Measurements from ENCODE around the gene C2CD4B. TPM values are rescaled to one million over a fixed set of nuclear protein-coding genes. Genes with fewer than 3 reads are reported as not detected.
A peak's percentile ranks its signal among the peaks of the same experiment; 100 is the strongest.

C2CD4B gene
- total RNA-seq, 1 donor, result not detected

GRCh38 chr15:62120776-62121175, 44.3 kb downstream of the C2CD4B start:
- TF ChIP-seq CTCF (IDR thresholded peaks at IDR 0.05; ENCODE audit: extremely low read depth, low read depth, low read length), result no peak

GRCh38 chr15:62119874-62120273, 45.2 kb downstream of the C2CD4B start:
- Histone ChIP-seq H3K27ac (ENCODE audit: low read depth, low read length) (peak overlapping the region; percentile 78), H3K4me2 (ENCODE audit: insufficient read depth, low read length) (peak overlapping the region; percentile 74), H4K20me1 (ENCODE audit: insufficient read depth, low read length) (no peaks in the 10 kb centered on the region), H3K4me3 (ENCODE audit: insufficient read depth, low read length) (no peak overlapping the region), H3K9me3 (ENCODE audit: low read depth, low read length) (no peaks in the 10 kb centered on the region), H2AFZ (ENCODE audit: low read length) (no peak overlapping the region), H3K4me1 (ENCODE audit: insufficient read depth, low read length) (peaks cover 13% of the 10 kb centered on the region), H3K36me3 (ENCODE audit: insufficient read depth, low read length) (no peaks in the 10 kb centered on the region), H3K79me2 (ENCODE audit: insufficient read depth, low read length) (no peaks in the 10 kb centered on the region), H3K27me3 (ENCODE audit: insufficient read depth, low read length) (no peaks in the 10 kb centered on the region)
- no peak for DNase-seq (ENCODE audit: insufficient read length, low spot score, missing footprints)
- TF ChIP-seq CTCF (IDR thresholded peaks at IDR 0.05; ENCODE audit: extremely low read depth, low read depth, low read length), result no peak

More at GRCh38 chr15:62120776-62121175, 44.3 kb downstream of the C2CD4B start:
- Histone ChIP-seq H3K4me1 (ENCODE audit: insufficient read depth, low read length) (peaks cover 13% of the 10 kb centered on the region), H3K9me3 (ENCODE audit: low read depth, low read length) (no peaks in the 10 kb centered on the region), H3K4me3 (ENCODE audit: insufficient read depth, low read length) (no peak overlapping the region), H4K20me1 (ENCODE audit: insufficient read depth, low read length) (no peaks in the 10 kb centered on the region), H3K27me3 (ENCODE audit: insufficient read depth, low read length) (no peaks in the 10 kb centered on the region), H3K79me2 (ENCODE audit: insufficient read depth, low read length) (no peaks in the 10 kb centered on the region), H2AFZ (ENCODE audit: low read length) (peak overlapping the region; percentile 6), H3K4me2 (ENCODE audit: insufficient read depth, low read length) (no peak overlapping the region), H3K36me3 (ENCODE audit: insufficient read depth, low read length) (no peaks in the 10 kb centered on the region), H3K27ac (ENCODE audit: low read depth, low read length) (no peak overlapping the region)
- no peak for DNase-seq (ENCODE audit: insufficient read length, low spot score, missing footprints)

GRCh38 chr15:62119227-62119864, 45.7 kb downstream of the C2CD4B start:
- H3K27ac ChIP-seq (ENCODE audit: low read depth, low read length), result peak overlapping the region; percentile 78
- no peaks in the 10 kb centered on the region for H3K9me3 ChIP-seq (ENCODE audit: low read depth, low read length)
- H3K4me1 ChIP-seq (ENCODE audit: insufficient read depth, low read length), result peaks cover 13% of the 10 kb centered on the region
- no peaks in the 10 kb centered on the region for H4K20me1 ChIP-seq (ENCODE audit: insufficient read depth, low read length)
- peak; percentile 81 for DNase-seq (ENCODE audit: insufficient read length, low spot score, missing footprints)
- no peaks in the 10 kb centered on the region for H3K79me2 ChIP-seq (ENCODE audit: insufficient read depth, low read length)
- no peaks in the 10 kb centered on the region for H3K36me3 ChIP-seq (ENCODE audit: insufficient read depth, low read length)
- no peak for TF ChIP-seq CTCF (IDR thresholded peaks at IDR 0.05; ENCODE audit: extremely low read depth, low read depth, low read length)
- H3K27me3 ChIP-seq (ENCODE audit: insufficient read depth, low read length), result no peaks in the 10 kb centered on the region
- H2AFZ ChIP-seq (ENCODE audit: low read length), result peak overlapping the region; percentile 61
- H3K4me2 ChIP-seq (ENCODE audit: insufficient read depth, low read length), result peak overlapping the region; percentile 74
- peak overlapping the region; percentile 41 for H3K4me3 ChIP-seq (ENCODE audit: insufficient read depth, low read length)

DNA sequence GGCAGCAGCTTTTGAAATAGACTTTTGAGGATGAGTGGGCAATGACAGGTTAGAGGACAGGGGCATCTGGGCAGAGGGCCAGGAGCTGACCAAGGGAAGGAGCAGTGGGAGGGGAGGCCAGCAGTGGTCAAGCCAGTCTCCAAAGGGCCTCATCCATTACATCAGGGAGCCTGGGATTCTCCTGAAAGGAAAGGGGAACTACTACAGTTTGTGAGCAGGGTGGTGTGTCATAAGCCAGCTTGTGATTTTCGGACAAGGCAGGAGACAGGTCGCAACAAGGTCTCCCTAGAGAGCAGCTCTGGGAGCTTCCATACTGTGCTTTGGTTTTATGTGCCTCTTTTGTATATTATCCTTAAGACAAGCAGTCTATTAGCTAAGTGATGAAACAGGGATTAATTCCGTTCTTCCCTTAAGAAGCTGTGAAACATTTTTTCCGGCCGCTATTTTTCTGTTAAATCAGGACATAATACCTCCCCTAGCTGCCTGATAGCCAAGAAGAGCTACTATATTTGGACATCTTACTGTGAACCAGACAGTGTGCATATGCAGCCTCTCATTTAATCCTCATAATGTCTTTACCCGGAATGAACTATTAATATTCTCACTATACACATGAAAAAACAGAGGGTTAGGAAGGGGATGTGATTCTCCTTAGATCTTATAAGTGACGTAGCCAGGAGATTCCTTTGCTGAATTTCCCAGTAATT, 46.4 kb downstream of the C2CD4B start:
- H3K27me3 ChIP-seq (ENCODE audit: insufficient read depth, low read length), result no peaks in the 10 kb centered on the region
- no peaks in the 10 kb centered on the region for H3K79me2 ChIP-seq (ENCODE audit: insufficient read depth, low read length)
- no peaks in the 10 kb centered on the region for H3K36me3 ChIP-seq (ENCODE audit: insufficient read depth, low read length)
- peak overlapping the region; percentile 78 for H3K27ac ChIP-seq (ENCODE audit: low read depth, low read length)
- H2AFZ ChIP-seq (ENCODE audit: low read length), result peak overlapping the region; percentile 61
- no peak for TF ChIP-seq CTCF (IDR thresholded peaks at IDR 0.05; ENCODE audit: extremely low read depth, low read depth, low read length)
- H3K4me1 ChIP-seq (ENCODE audit: insufficient read depth, low read length), result peaks cover 10% of the 10 kb centered on the region
- DNase-seq (ENCODE audit: insufficient read length, low spot score, missing footprints), result no peak
- H3K4me3 ChIP-seq (ENCODE audit: insufficient read depth, low read length), result peak overlapping the region; percentile 41
- no peaks in the 10 kb centered on the region for H4K20me1 ChIP-seq (ENCODE audit: insufficient read depth, low read length)
- peak overlapping the region; percentile 74 for H3K4me2 ChIP-seq (ENCODE audit: insufficient read depth, low read length)
- H3K9me3 ChIP-seq (ENCODE audit: low read depth, low read length), result no peaks in the 10 kb centered on the region

All from osteoblast (primary cell).